PC-9 (cell line): ENCODE measurements around the gene POLQ.

Experiments
- CTCF ChIP-seq: fragments of 200-600 bp; sonication (generic); conservative IDR thresholded peaks from 2 replicates; pipeline ENCODE4 v1.6.1; 2017; ENCODE audit warnings: mixed run types, antibody characterized with exemption, mild to moderate bottlenecking, moderate library complexity
- EZH2 ChIP-seq: fragments of 200-600 bp; sonication (generic); IDR thresholded peaks from 2 replicates; pipeline ENCODE4 v1.8.0; 2017; ENCODE audit warnings: antibody characterized with exemption, low read depth

GRCh38 chr3:121436641-121437040 is 109.1 kb downstream of the POLQ start:
- TF ChIP-seq CTCF: no peak
- no peak for TF ChIP-seq EZH2
